Esophagus muscularis mucosa (tissue), 4 donors: ENCODE data around the gene HOXB6. TPM values are rescaled to one million over a fixed set of nuclear protein-coding genes. Genes with fewer than 3 reads are reported as not detected.

Source experiments
- DNase-seq: peaks from one replicate; pipeline ENCODE4 v3.0.0-alpha.2; 2017; ENCODE audit errors: extremely low spot score
- H3K27ac ChIP-seq, 4 donors: fragments of 200-600 bp; sonication (generic); replicated peaks in 1 of 4; 1 replicate in 3 of 4; 2 replicates in 1 of 4; pipeline ENCODE4 v1.5.1; 2016 to 2019; ENCODE audit warnings: mild to moderate bottlenecking in 1 of 4
- H3K27me3 ChIP-seq, 4 donors: fragments of 200-600 bp; sonication (generic); one replicate each; pipeline versions ENCODE4 v1.5.1 to v1.6.0; 2016 to 2019
- H3K36me3 ChIP-seq, 4 donors: fragments of 200-600 bp; sonication (generic); one replicate each; pipeline ENCODE4 v1.5.1; 2016 to 2019
- H3K4me1 ChIP-seq, 4 donors: fragments of 200-600 bp; sonication (generic); one replicate each; pipeline ENCODE4 v1.5.1; 2016 to 2019
- H3K4me3 ChIP-seq, 4 donors: fragments of 200-600 bp; sonication (generic); 1 replicate in 2 of 4; 2 replicates in 2 of 4; pipeline ENCODE4 v1.5.1; 2016 to 2019; ENCODE audit warnings: mild to moderate bottlenecking in 4 of 4, moderate library complexity in 1 of 4
- H3K9me3 ChIP-seq, 4 donors: fragments of 200-600 bp; sonication (generic); 1 replicate in 3 of 4; 2 replicates in 1 of 4; pipeline ENCODE4 v1.5.1; 2016 to 2019
- EP300 ChIP-seq: sonication (generic); formaldehyde crosslinking; IDR thresholded peaks from one replicate; pipeline ENCODE4 v1.6.1; 2017; ENCODE audit warnings: antibody characterized with exemption
- POLR2A ChIP-seq: fragments of 450-650 bp; IDR thresholded peaks from one replicate; pipeline ENCODE4 v1.6.1; 2017; ENCODE audit warnings: antibody characterized with exemption, moderate library complexity, mild to moderate bottlenecking, low read depth
- POLR2AphosphoS5 ChIP-seq, 2 donors: sonication (generic); formaldehyde crosslinking; IDR thresholded peaks; one replicate each; pipeline ENCODE4 v1.6.1; 2017; ENCODE audit warnings: antibody characterized with exemption in 2 of 2
- WGBS: methylation state at CpG from one replicate; pipeline ENCODE4 v1.1.5; 2018; 5-methylcytosine and 5-hydroxymethylcytosine counted together
- intact Hi-C: fragments of 100-400 bp; cut with DNase I; formaldehyde crosslinking; loops from one replicate; pipeline ENCODE4 v1.15.1; 2023
- total RNA-seq, 4 donors: library from RNA; depleted of rRNA; stranded (reverse); fragments of >200 nt; gene quantifications; one replicate each; pipeline versions ENCODE4 v1.1.0 to v1.2.1, GENCODE V29; 2016
- TF ChIP-seq, protein P1 (sequence below), 3 experiments: fragments of 200-600 bp in 2 of 3; fragments of 450-650 bp in 1 of 3; sonication (generic) in 2 of 3; IDR thresholded peaks; one replicate each; pipeline ENCODE4 v1.5.1; 2017 to 2019; ENCODE audit warnings: antibody characterized with exemption in 3 of 3, mild to moderate bottlenecking in 2 of 3, moderate library complexity in 1 of 3

The HOXB6 gene
- total RNA-seq, 4 donors from 2014 or later, result 2.2 to 5.4 (median 2.9) TPM

DNA sequence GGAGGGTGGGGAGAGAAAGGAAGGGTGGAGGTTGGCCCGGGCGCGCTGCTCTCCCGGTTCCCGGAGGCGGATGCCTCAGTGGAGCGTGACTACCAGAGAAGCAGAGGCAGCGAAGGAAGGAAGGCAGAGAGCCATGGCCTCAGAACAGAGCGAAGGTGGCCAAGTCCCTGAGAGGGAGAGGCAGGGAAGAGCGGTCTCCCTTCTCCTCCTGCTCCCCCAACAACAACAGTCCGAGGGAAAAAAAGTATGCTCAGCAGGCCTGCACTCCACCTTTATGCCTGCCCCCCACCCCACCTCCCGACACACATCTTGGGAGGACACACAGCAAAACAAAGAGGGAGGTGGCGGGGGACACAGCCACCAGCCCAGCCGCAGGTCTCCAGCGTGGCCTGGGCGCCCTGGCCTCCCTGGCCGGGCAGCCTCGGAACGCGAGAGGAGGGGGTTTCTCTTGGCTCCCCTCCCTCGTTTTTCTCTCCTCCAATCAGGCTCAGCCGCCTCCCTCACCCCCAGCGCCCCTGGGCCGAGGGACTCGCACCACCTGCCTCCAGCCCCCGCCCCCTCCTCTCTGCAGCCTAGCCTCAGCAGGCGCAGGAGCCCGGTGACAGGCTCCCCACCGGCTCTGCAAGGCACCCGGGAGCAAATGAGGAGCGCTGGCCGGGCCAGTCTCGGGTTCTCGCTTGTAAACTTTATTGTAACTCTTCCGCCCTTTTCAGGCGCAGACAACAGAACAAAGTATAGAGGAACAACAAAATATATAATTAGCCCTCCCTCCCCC lies 7.1 kb upstream of the HOXB6 start:
- DNase-seq, result no peak
- intact Hi-C loops, result no loop called here
- Histone ChIP-seq H3K9me3 (no peaks in the 10 kb centered on the region), H3K36me3 (no peaks in the 10 kb centered on the region), H3K4me3 (peak overlapping the region; percentile 45 to 63 (median 50)), H3K27ac (no peak overlapping the region), H3K4me1 (peaks cover 47 to 54% (median 52%) of the 10 kb centered on the region in 4 donors), H3K27me3 (peaks cover 38 to 100% (median 92%) of the 10 kb centered on the region in 4 donors)
- TF ChIP-seq EP300, result no peak
- TF ChIP-seq POLR2A, result no peak
- TF ChIP-seq, protein P1, sequence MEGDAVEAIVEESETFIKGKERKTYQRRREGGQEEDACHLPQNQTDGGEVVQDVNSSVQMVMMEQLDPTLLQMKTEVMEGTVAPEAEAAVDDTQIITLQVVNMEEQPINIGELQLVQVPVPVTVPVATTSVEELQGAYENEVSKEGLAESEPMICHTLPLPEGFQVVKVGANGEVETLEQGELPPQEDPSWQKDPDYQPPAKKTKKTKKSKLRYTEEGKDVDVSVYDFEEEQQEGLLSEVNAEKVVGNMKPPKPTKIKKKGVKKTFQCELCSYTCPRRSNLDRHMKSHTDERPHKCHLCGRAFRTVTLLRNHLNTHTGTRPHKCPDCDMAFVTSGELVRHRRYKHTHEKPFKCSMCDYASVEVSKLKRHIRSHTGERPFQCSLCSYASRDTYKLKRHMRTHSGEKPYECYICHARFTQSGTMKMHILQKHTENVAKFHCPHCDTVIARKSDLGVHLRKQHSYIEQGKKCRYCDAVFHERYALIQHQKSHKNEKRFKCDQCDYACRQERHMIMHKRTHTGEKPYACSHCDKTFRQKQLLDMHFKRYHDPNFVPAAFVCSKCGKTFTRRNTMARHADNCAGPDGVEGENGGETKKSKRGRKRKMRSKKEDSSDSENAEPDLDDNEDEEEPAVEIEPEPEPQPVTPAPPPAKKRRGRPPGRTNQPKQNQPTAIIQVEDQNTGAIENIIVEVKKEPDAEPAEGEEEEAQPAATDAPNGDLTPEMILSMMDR (IDR thresholded peaks at IDR 0.05), result no peak
- TF ChIP-seq POLR2AphosphoS5 (IDR thresholded peaks at IDR 0.05), result no peak
- WGBS, result 6% methylated on average over 31 of the region's 36 CpGs

DNA sequence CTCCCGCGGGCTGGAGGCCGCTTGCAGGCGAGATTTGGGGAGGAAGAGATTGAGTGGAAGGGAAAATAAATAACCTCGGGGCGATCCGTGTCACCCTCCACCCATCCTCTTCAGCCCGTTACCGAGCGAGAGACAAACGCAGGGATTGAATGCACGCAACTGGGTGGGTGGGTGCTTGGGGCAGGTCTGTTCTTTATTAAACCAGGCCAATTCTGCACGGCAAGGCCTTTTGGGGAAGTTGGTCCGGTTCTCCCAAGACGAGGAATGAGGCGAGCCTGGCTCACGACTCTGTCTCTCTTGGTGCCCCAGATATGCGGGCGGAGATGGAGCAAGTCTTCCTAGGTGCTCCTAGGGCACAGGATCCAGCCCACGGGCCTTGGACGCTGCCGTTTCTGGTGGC lies 6.4 kb upstream of the HOXB6 start:
- WGBS, result 5% methylated on average over 22 of the region's 22 CpGs
- intact Hi-C loops, result no loop called here
- Histone ChIP-seq H3K4me3 (peak overlapping the region; percentile 45 to 63 (median 50)), H3K36me3 (no peaks in the 10 kb centered on the region), H3K27me3 (peaks cover 36 to 100% (median 92%) of the 10 kb centered on the region in 4 donors), H3K27ac (no peak overlapping the region), H3K9me3 (no peaks in the 10 kb centered on the region), H3K4me1 (peaks cover 47 to 54% (median 52%) of the 10 kb centered on the region in 4 donors)
- DNase-seq, result no peak
- no peak for TF ChIP-seq POLR2AphosphoS5 (IDR thresholded peaks at IDR 0.05)
- TF ChIP-seq, protein P1 (IDR thresholded peaks at IDR 0.05), result no peak
- TF ChIP-seq EP300, result no peak
- TF ChIP-seq POLR2A, result no peak

DNA sequence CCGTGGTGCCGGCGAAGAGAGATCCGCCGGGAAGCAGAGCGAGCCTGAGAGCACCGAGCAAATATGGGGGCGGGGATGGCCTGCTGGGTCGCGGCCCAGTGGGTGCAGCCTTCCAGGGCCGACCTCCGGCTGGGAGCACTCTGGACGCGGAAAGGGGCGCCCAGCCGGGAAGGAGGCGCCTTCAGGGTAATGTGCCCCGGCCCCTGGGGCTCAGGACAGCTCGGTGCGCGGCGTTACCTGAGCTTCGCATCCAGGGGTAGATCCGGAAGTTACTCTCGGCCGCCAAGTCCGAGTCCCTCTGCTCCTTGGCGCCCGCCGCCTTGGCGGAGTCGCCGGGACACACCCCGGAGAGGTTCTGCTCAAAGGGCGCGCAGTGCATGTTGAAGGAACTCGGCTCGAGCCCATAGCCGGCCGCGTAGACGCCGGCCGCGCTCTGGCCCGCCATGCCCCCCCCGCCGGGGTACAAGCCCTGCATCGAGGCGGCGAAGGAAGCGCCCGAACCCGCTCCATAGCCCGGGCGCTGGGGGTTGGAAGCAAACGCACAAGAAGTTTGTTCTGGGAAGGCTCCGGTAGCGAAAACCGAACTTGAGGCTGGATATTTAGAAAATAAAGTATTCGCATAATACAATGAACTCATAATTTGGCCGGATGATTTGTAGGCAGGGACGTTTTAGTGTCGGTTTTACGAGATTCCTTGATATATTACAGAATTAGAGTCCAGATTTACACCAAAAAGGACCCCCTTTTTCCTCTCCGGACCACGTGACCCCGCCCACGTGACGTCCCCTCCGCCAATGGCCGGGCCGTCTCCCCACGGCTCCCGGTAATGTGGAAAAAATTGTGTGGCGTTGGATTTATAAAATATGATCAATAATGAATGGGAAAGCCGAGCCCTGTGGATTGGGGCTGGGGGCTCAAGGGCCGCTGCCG lies 5.8 kb upstream of the HOXB6 start, which contains the start of gene HOXB7:
HOXB7 (minus strand) TSS at position 736 of the 930 bp plus-strand sequence; CDS start at position 637, 99 bp downstream.
- 1% methylated on average over 66 of the region's 79 CpGs for WGBS
- peaks cover 36 to 100% (median 92%) of the 10 kb centered on the region in 4 donors for H3K27me3 ChIP-seq
- H3K4me1 ChIP-seq, result peaks cover 47 to 54% (median 52%) of the 10 kb centered on the region in 4 donors
- peak within 1 kb of the TSS in 2 of 4 donors; percentile 16 to 20 for H3K27ac ChIP-seq
- no peaks in the 10 kb centered on the region for H3K9me3 ChIP-seq
- H3K4me3 ChIP-seq, result peak within 1 kb of the TSS; percentile 45 to 63 (median 50)
- TF ChIP-seq POLR2A (no peak), POLR2AphosphoS5 (IDR thresholded peaks at IDR 0.05) (no peak), EP300 (no peak)
- TF ChIP-seq, protein P1 (IDR thresholded peaks at IDR 0.05), result no peak
- intact Hi-C loops, result no loop called here
- no peaks in the 10 kb centered on the region for H3K36me3 ChIP-seq
- DNase-seq, result no peak

DNA sequence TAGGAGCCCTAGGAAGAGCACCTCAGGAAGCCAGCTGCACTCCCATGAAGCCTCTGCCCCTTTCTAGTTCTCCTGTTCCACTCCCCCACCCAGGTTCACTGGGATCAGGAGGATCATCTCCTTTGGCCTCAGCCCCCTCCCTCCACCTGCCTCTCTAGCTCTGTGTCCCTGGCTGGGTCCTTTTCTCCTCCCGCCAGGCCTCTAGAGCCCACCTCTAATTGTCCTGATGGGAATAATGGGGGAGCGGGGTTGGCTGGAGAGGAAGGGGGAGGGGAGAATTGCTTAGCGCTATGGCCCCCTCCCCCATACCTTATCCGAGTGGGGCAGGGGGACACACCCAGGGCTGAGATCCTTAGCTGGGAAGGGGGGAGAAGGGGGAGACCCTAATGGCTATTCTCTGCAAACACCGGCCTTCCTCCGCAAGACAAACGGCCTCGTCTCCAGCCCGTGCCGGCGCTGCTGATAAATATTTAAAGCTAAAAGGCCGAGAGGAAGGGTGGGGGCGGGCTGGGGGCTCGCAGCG lies 5.0 kb upstream of the HOXB6 start:
- Histone ChIP-seq H3K27me3 (peaks cover 41 to 100% (median 92%) of the 10 kb centered on the region in 4 donors), H3K36me3 (no peaks in the 10 kb centered on the region), H3K27ac (peak overlapping the region in 1 of 4 donors; percentile 20), H3K4me1 (peaks cover 47 to 54% (median 51%) of the 10 kb centered on the region in 4 donors), H3K9me3 (no peaks in the 10 kb centered on the region), H3K4me3 (peak overlapping the region; percentile 45 to 63 (median 50))
- DNase-seq, result no peak
- intact Hi-C loops, result no loop called here
- TF ChIP-seq EP300 (no peak), POLR2AphosphoS5 (IDR thresholded peaks at IDR 0.05) (no peak), POLR2A (no peak)
- TF ChIP-seq, protein P1 (IDR thresholded peaks at IDR 0.05), result no peak
- WGBS, result 9% methylated on average over 14 of the region's 15 CpGs
